HG03520 (cell line): ENCODE results near the gene CYP26B1.

ENCODE experiments used
- ATAC-seq: cut with Tn5 transposase; IDR thresholded peaks from one replicate; pipeline ENCODE4 v1.9.1; 2021; ENCODE audit warnings: mild to moderate bottlenecking, moderate library complexity; ENCODE audit not compliant: unreplicated experiment

CYP26B1 gene

DNA sequence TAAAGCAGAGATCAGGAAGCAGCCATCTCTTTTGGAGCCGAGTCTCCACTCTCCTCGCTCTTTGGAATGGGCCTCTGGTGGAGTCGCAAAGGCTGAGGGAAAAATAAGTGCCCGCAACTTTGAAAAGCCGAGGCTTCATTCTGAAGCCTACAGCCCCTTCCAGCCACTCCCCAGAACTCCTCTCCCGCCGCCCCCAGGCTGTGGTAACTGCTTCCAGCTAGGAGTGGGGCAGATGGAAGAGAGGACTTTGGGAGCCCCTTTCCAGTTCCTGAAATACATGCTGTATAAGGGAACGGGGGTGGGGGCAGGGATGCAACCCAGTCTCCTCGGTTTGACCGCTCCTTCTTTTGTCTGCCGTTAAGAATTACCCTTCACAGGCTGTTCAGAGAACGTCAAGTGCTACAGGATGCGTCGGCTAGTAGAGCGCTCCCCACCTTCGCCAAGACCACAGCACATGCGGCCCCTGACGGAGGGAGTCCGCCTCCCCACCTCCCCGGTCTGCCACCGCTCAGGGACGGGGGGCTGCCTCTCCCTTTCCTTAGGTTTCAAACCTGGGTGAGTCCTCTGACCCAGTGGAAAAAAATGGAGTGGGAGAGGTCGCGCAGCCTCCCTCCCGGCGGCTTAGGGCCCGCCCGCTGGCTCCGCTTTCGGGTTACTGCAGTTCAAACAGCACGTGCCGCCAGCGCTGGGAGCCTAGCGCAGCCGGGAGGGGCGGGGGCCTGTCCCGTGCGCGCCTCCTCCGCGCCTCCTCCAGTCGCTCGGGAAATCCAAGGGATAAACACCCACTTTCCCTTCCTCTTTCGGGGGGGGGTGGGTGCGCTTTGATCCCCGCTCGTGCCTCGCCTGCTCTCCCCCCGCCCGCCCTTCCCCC lies 4.9 kb downstream of the CYP26B1 start:
- ATAC-seq = no peak

DNA sequence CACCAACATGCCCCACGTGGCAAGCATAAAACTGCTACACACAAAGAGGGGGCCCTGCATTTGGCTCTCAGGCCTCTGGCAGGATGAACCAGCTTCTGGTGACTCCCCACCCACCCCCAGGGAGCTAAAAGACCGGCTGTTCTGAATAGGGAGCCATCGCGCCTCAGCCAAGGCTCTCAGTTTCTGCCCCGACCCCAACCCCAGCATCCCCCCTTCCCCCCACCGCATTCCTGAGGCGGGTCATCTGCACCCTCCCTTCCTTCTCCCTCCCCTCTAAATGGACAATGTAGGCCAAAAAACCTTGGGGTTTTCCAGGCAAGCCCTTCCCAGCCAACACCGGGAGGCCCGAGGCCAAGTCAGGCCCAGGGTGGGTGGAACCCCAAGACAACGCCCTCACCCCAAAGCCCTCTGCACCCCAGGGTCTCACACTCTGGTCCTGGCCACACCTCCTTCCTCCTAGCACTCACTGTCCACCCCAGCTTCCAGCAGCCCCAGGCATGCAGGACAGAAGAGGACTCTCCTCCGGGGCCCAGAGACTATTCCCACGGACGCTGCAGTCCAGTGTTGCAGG lies 5.7 kb downstream of the CYP26B1 start:
- ATAC-seq = no peak

DNA sequence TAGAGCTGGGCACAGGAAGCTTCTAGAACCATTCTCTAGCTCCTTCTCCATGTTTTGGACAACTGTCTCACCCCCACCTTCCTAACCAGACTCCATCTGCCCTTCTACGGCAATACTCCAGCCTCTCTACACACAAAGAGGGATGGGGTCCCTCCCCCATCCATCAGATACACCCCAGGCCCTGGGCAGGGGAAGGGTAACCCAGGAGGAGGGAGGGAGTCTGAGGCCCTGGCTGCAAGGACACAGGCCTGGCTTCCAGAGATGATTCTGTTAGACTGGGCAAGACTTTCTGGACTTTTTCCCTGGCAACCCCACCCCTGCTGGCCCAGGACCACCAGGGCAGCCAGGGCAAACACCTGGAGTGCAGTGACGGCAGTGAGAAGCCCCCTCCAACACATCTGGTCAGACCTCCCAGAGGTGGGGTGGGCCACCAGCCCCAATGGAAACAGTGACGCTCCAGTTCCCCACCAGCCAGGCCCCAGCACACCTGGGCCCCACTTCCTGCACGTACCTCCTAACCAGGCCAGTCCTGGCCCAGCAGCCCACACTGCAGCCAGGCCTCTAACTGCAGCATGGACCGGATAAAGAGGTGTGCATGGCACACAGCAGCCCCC lies 6.5 kb downstream of the CYP26B1 start:
- no peak for ATAC-seq

DNA sequence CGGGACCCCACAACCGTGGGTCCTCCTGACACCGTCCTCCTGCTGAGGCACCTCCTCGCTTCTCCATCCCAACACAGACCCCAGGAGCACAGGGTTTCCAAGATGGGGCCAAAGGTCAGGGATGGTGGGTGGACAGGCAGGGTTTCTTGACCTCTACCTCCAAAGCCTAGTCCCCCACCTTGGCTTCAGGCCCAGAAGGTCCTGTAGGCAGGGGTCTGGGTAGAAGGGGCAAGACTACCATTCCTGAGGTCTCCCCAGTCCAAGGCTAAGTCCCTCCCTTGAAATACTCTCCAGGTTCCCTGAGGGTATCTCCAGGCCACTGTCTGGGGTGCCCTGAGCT lies 7.1 kb downstream of the CYP26B1 start:
- no peak for ATAC-seq

DNA sequence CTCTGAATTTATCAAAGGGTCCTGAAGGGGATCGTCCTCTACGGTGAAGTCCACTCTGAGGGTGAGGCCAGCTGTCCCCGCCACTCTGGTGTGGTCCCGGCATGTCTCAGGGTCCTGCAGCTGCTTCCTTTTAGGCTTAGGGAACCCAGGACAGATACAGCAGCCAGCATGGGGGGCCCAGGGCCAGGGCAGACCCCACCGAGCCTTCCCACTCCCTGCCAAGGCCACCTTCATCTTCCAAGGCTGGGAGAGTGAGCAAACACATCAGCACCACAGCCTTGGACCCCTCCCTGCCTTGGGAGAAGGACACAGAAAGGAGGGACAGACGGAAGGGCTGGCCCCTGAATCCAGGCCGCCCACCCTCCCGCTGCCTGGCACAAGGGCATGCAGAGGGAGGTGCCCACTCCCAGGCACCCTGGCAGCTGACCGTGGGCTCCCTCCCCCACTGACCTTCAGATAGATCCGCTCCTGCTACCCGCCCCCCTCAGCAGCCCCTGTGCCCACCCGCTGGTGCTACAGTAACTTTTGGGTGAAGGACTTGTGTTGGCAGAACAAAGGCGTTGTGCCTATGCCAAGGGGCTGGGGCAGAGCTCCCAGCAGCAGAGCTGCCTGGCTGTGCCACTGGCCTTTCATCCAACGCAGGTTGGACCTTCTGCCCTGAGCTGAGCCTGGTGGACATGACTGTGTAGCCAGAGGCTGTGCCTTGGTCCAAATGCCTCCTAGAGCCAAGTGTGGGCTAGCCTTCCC lies 7.6 kb downstream of the CYP26B1 start:
- no peak for ATAC-seq

DNA sequence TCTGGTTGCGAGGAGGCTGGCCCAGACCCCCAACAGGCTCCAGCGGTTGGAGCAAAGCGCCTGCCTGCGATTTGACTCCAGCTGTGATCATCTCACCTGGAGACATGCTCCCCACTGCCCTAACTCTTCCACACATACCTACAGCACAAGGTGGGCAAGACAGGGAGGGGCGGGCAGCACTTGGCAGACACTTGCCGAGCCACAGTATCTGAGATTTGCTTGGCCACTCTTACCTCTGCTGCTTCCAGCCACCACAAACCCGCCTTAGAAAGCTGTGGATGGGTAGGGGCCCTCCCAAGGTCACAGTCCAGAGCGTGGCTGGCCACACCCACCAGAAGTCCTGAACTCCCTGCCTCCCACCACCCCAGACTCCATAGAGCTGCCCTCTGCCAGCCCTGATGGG lies 8.2 kb downstream of the CYP26B1 start:
- ATAC-seq = no peak

DNA sequence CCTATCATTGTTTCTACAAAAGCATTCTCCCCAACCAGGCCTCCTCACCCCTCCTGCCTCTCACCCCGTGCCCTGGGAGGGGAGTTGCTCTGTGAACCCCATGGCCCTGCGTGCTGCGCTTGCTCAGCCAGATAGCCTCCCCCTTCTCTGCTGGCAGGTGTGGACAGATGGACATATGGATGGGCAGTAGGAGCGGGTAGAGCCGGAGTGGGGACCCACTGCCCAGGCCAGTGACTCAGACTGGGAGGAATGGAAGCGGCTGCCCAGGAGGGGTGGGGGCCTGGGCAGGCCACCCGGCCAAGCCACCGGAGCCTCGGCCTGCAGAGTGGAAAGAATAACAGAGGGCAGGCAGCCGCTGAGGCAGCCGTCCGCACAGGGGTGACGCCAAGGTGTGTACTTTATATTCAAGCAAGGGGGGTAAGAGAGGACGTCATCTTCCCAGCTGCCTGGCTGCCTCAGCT lies 8.7 kb downstream of the CYP26B1 start:
- ATAC-seq = no peak

DNA sequence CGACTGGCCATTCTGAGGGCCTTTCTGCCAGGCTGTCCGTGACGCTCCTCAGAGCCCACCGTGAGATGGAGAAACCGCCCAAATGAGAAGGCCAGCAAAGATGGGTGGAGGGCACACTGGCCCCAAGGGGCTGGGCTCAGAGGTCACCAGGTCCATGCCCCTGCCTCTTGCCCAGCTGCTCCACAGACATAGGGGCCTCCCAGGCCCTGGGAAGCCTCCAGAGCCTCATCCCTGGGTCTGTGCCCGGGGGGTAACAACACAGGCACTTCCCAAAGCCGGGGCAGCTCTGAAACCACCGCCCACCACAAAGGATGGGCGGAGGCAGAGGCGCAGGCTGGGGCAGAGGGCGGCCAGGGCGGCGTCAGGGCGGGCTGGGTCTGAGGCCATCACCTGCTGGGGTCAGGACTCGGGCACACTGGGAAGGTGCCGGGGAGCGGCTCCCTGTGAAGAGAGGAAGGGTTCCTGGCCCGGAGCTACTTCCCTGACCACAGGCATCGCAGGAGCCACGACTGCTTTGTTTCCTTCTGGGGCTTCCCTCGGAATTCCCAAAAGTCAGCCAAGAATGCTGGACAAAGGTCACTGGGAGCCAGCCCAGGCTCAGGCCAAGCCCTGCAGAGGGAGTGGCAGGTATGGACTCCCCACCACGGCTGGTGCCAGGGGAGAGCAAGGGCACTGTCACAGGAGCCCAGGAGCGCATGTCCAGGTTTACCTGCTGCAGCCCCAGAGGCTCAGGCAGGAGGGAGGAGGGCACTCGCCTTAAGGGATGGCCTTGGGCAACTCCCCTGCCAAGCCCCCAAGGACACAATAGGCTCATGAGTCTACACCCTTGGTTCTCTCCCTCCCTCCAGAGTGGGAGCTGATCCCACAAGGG lies 9.4 kb downstream of the CYP26B1 start:
- no peak for ATAC-seq

DNA sequence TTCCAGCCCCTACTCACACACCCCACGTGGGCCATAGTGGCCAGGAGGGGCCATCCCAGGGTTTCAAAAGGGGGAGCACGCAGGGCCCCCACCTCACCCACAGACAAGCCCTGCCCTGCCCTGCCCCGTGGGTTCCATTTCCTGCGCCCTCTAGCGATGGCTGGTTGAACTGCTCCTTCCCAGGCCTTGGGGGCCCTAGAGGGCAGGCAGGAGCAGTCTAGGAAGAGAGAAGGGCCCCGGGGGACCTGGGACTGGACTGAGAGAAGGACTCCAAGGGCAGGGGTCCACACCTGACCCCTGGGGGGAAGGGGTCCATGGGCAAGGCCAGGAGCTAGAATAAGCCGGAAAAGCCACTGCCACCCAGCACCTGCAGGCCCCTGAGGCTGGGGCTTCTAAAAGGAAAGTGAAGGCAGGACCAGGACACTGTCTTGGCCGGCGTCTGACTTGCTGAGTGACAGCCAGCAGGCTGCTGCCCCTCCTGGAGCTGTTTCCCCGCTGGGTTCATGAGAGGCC lies 10.1 kb downstream of the CYP26B1 start:
- peak; percentile 84 for ATAC-seq

DNA sequence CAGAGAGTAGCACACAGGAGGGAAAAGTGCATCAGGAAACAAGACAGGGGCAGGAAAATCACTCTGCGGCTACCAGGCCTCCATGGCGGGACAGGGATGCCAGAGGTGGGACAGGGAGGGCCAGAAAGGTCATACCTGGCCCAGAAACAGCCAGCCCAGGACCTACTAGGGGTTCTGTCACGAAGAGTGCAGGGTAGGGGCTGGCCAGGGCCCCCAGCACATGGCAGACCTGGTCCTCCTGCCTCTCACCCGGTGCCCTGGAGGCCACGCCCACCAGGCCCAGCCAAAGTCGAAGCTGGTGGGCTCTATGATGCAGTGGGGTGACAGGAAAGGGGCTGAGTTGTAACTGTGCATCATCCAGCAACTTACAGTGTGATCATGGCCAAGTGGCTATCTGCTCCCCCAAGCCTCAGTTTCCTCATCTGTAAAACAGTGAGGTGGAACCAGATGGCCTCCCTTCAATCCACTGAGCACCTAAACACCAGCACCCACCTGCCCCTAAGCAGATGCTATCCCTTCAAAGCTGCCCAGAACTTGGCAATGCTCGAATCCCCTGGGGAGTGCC lies 10.6 kb downstream of the CYP26B1 start:
- ATAC-seq = peak; percentile 15

DNA sequence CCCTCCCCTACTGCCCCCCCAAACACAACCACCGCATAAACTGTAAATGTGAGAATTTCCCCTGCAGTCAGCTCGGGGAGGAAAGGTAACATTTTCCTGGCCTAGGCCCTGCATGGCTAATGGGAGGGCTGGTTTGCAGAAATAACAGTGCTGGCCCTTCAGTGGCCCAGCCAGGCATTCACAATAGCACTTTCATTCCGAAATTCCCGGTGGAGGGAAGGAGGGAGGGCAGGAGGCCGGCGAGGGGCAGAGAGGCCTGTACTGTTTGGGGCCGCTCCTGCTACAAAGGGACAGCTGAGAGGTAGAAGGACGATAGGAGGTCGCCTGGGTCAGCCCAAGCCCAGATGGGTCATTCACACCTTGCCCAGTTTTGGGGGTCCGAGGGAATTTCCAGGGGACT lies 11.3 kb downstream of the CYP26B1 start:
- ATAC-seq = no peak

DNA sequence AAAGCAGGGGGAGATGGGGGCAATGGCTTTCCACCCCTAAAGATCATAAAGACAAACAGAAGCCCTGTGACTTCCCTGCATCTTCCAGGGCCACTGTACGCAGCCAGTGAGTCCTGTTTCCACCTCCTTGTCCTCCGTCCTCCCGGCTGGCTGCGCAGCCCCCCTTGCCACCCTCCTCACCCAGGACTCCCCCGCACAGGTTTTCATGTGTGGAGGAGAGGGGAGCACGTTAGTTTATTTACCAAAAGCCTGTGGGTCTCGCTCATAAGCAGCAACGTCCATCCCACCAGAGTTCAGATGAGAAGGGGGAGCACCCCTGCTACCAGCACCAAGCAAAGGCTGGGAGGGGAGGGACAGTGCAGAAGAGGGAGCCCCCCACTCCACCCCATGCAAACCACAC lies 11.7 kb downstream of the CYP26B1 start:
- ATAC-seq = no peak

DNA sequence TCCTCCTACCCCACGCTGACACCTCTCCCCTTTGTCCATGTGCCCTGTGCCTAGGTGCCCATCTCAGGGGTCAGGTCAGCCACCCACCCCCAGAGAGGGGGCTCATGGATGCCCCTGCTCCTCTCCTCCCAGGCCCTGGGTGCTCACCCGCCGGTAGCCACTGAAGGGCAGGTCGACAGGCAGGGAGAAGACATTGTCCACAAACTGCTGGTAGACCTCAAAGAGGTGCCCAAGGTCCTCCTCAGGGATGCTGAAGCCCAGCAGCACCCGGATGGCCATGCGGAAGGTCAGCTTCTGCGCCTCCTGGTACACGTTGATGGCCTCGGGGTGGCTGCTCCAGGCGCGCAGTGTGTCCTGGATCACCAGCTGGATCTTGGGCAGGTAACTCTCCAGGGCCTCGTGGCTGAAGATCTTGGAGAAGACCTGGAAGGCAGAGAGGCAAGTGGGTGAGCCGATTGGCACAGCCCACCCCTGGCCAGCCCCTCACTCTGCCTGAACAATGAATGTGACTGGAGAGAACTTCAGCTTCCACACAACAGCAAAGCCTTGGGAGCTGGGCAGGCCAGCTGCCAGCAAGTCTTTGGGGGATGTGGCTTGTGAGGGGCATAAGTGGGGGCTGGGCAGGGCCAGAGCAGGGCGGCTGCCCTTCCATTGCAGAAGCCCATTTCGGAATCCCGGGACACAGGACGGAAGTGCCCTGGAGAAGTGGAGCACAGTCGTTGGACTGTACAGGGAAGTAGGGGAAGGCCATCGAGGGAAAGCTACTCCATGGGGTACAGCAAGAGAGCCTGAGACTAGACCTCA lies 12.5 kb downstream of the CYP26B1 start:
- ATAC-seq = no peak

DNA sequence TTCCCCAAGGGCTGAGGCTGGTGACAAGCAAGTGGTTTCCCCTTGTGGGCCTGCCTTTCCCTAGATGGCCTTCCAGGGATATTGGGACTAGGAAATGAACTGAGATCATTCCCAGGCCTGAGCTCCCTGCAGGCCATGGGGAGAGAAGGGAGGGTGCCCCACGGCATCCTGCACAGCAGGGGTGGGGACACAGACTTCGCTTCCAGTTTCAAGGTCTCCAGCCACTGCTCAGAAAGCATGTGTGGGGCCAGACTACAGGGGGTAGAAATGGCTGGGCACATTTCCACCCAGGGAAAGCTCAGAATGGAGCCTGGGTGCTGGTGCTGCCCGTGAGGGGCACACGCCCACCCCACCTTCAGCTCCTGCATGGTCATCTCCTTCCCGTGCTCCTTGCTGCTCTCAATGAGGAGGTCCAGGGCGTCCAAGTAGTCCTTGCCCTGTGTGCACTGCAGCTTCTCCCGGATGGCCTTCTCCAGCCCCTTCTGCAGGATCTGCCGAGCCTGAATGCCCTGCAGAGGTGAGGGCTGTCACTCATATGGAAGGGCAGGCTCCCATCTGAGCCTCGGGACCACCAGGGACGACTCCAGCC lies 13.2 kb downstream of the CYP26B1 start:
- no peak for ATAC-seq

DNA sequence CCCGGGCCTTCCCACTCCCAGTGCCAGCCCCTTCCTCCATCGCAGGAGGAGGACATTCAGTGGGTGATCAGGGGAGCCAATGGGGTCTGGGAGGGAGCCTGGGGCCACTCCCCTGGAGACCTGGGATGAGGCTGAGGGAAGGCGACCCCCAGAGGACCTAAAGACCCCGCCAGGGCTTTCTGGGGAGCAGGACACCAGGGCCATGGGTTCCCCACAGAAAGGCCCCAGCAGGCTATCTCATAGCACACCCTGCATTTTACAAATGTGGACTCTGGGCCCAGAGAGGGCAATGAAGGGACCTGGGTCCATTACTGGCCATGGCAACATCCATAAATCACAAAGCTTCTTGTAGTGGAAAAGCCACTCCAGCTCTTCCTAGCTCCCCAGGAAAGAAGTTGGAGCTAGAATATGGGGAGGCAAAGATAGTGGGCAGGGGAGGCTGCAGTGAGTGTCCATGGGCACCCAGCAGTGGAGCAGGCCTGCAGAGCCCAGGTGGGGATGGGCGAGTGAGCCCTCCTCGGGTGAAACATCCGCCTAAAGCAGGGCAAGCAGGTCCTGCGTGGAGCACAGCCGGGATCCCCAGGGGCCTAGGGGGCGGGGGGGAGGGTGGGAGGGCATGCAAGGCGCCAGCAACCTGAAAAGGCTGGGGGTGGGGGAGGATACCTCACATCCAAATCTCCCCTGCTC lies 13.8 kb downstream of the CYP26B1 start:
- no peak for ATAC-seq

DNA sequence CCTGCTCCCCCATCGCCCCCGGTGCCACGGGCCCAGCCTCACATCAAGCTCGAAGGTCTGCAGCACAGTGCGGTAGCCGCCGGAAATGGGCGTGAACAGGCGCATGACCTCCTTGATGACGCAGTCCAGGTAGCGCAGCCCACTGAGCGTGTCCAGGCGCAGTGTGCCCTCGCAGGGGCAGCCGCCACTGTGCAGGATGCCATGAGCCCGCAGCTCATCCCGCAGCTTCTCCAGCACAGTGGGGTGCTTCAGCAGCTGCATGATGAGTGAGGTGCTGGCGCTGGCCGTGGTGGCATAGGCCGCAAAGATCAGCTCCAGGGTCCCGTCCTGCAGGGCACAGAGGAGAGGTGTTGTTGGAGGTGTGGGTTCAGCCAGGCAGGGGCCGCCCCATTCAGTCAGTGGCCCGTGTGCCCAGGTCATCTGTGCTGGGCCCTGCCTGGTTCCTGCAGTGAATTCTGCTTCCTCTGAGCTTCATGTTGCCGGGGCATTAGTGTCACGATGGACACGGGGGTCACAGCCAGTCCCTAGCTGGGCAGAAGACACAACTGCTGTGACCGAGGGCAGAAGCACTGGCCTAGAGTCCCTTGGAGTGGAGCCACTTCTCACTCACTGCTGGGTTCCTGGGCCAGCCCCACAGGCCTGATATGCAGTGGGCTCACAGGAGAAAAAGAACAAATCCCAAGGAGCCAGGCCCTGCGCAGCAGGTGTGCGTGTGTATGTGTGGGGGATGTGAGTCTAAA lies 14.5 kb downstream of the CYP26B1 start:
- ATAC-seq = no peak
